B cell (primary cell): ENCODE data around the gene ARHGAP12. TPM values are rescaled to one million over a fixed set of nuclear protein-coding genes. Genes with fewer than 3 reads are reported as not detected.

ENCODE experiments used
- ATAC-seq: fragments of 200-7000 bp; cut with Tn5 transposase; one replicate; pipeline ENCODE4 v1.10.0; 2021; ENCODE audit warnings: low read depth, mild to moderate bottlenecking, moderate number of reproducible peaks, moderate library complexity
- CTCF ChIA-PET: fragments of 350-600 bp; sonication (Branson Sonifier 250); formaldehyde crosslinking; loops from one replicate; lab custom pipeline; 2021; ENCODE audit warnings: antibody characterized with exemption, inconsistent platforms; lab: Charles Lee
- POLR2A ChIA-PET: fragments of 350-600 bp; sonication (Branson Sonifier 250); formaldehyde crosslinking; loops from one replicate; lab custom pipeline; 2021; ENCODE audit warnings: antibody characterized with exemption; lab: Charles Lee
- DNase-seq: peaks from one replicate; pipeline ENCODE4 v3.0.0; 2013
- H2AFZ ChIP-seq: 2 replicates; pipeline ENCODE4 v1.6.1; 2012; ENCODE audit warnings: mild to moderate bottlenecking, low read depth, low read length; ENCODE audit not compliant: insufficient read depth, poor library complexity, severe bottlenecking
- H3K27ac ChIP-seq, 2 donors: 1 replicate in 1 of 2; 2 replicates in 1 of 2; pipeline ENCODE4 v1.5.1; 2012 to 2013; ENCODE audit warnings: low read length in 2 of 2, mild to moderate bottlenecking in 2 of 2, moderate library complexity in 1 of 2
- H3K27me3 ChIP-seq, 4 experiments: fragments of 200-600 bp in 1 of 4; sonication (generic) in 1 of 4; replicated peaks in 1 of 4; 1 replicate in 2 of 4; 2 replicates in 2 of 4; pipeline versions ENCODE4 v1.6.1 to v1.7.0; 2013 to 2016; ENCODE audit warnings: low read length in 3 of 4, mild to moderate bottlenecking in 2 of 4, mixed read lengths in 1 of 4, moderate library complexity in 1 of 4; ENCODE audit not compliant: insufficient read depth in 4 of 4, control insufficient read depth in 3 of 4; ENCODE audit errors: control extremely low read depth in 1 of 4
- H3K36me3 ChIP-seq, 2 experiments: replicated peaks in 1 of 2; 1 replicate in 1 of 2; 2 replicates in 1 of 2; pipeline versions ENCODE4 v1.6.1 to v1.7.1; 2013; ENCODE audit warnings: low read length in 1 of 2; ENCODE audit not compliant: insufficient read depth in 2 of 2, control insufficient read depth in 1 of 2; ENCODE audit errors: control extremely low read depth in 1 of 2, extremely low read depth in 1 of 2
- H3K4me1 ChIP-seq, 2 donors: fragments of 200-600 bp in 1 of 2; sonication (generic) in 1 of 2; 1 replicate in 1 of 2; 2 replicates in 1 of 2; pipeline versions ENCODE4 v1.5.1 to v1.6.1; 2013 to 2017; ENCODE audit warnings: low read length in 2 of 2; ENCODE audit not compliant: control insufficient read depth in 2 of 2, insufficient read depth in 2 of 2
- H3K4me2 ChIP-seq: replicated peaks from 2 replicates; pipeline ENCODE3; 2012; ENCODE audit warnings: mild to moderate bottlenecking, low read depth, low read length; ENCODE audit not compliant: poor library complexity, severe bottlenecking
- H3K4me3 ChIP-seq, 5 experiments: fragments of 200-600 bp in 1 of 5; sonication (generic) in 1 of 5; 1 replicate in 3 of 5; 2 replicates in 2 of 5; pipeline versions ENCODE4 v1.5.1 to v1.7.0; 2011 to 2016; ENCODE audit warnings: low read length in 4 of 5, mild to moderate bottlenecking in 4 of 5, low read depth in 2 of 5, control low read depth in 1 of 5, moderate library complexity in 1 of 5; ENCODE audit not compliant: insufficient read depth in 1 of 5; ENCODE audit errors: control extremely low read depth in 1 of 5, extremely low read depth in 1 of 5
- H3K79me2 ChIP-seq: fragments of 200-600 bp; sonication (generic); one replicate; pipeline ENCODE4 v1.6.0; 2016; ENCODE audit warnings: low read length; ENCODE audit not compliant: control insufficient read depth, insufficient read depth
- H3K9ac ChIP-seq: fragments of 200-600 bp; sonication (generic); 2 replicates; pipeline ENCODE4 v1.6.1; 2017; ENCODE audit warnings: mild to moderate bottlenecking, low read length, moderate library complexity
- H3K9me3 ChIP-seq, 3 donors: one replicate each; pipeline versions ENCODE4 v1.6.1 to v1.7.1; 2013; ENCODE audit warnings: low read length in 2 of 3; ENCODE audit not compliant: control insufficient read depth in 2 of 3, insufficient read depth in 1 of 3; ENCODE audit errors: control extremely low read depth in 1 of 3
- H4K20me1 ChIP-seq: 2 replicates; pipeline ENCODE4 v1.6.0; 2012; ENCODE audit warnings: mild to moderate bottlenecking, low read length; ENCODE audit not compliant: insufficient read depth, control insufficient read depth, poor library complexity, severe bottlenecking
- H3K27ac Mint-ChIP-seq: one replicate; pipeline ENCODE4 v1.8.0; 2021; ENCODE audit warnings: mixed read lengths
- H3K27me3 Mint-ChIP-seq: one replicate; pipeline ENCODE4 v1.8.0; 2021; ENCODE audit warnings: mixed read lengths
- H3K4me1 Mint-ChIP-seq: one replicate; pipeline ENCODE4 v1.8.0; 2021; ENCODE audit warnings: mixed read lengths
- H3K4me3 Mint-ChIP-seq: one replicate; pipeline ENCODE4 v1.8.0; 2021; ENCODE audit warnings: mixed read lengths
- H3K9me3 Mint-ChIP-seq: one replicate; pipeline ENCODE4 v1.8.0; 2022; ENCODE audit warnings: mixed read lengths; ENCODE audit not compliant: insufficient read depth
- EZH2 ChIP-seq: IDR thresholded peaks from 2 replicates; pipeline ENCODE4 v1.6.1; 2012; ENCODE audit warnings: borderline replicate concordance, low read depth, mild to moderate bottlenecking, moderate library complexity, low read length; ENCODE audit not compliant: insufficient read depth, poor library complexity, severe bottlenecking
- WGBS: methylation state at CpG from one replicate; pipeline ENCODE4 v1.1.5; 2013; ENCODE audit warnings: missing lambda C conversion rate; ENCODE audit not compliant: insufficient coverage; 5-methylcytosine and 5-hydroxymethylcytosine counted together
- intact Hi-C: fragments of 100-400 bp; cut with micrococcal nuclease; formaldehyde crosslinking; loops from one replicate; pipeline ENCODE4 v1.10.0; 2022
- polyA plus RNA-seq: library from polyadenylated mRNA; depleted of rRNA; stranded (reverse); fragments of >200 nt; gene quantifications from 2 replicates; pipeline ENCODE4 v1.2.3, GENCODE V29; 2012
- total RNA-seq, 2 donors: library from RNA; stranded (reverse); fragments of 120-200 nt in 1 of 2; gene quantifications; 1 replicate in 1 of 2; 2 replicates in 1 of 2; pipeline versions ENCODE4 v1.2.3 to v1.2.4, GENCODE V29; 2013 to 2022
- TF ChIP-seq, protein P1 (sequence below): fragments of 200-600 bp; IDR thresholded peaks from one replicate; pipeline ENCODE4 v1.8.0; 2022; ENCODE audit warnings: antibody characterized with exemption, mild to moderate bottlenecking

ARHGAP12 gene
- total and polyA plus RNA-seq, 2 donors (not counting 1 experiment from before 2014, with no cell fraction given): 12.3 to 45.3 TPM

- Histone ChIP-seq H3K4me2 (no peak overlapping the region), H3K27me3 (no peaks in the 10 kb centered on the region), H2AFZ (no peak overlapping the region), H3K27ac (no peak overlapping the region), H3K79me2 (peaks cover 41% of the 10 kb centered on the region), H3K9me3 (no peaks in the 10 kb centered on the region), H4K20me1 (peaks cover 38% of the 10 kb centered on the region), H3K36me3 (no peaks in the 10 kb centered on the region), H3K4me1 (peaks cover 4 to 6% of the 10 kb centered on the region in 2 donors), H3K4me3 (no peak overlapping the region), H3K9ac (no peak overlapping the region)
- Mint-ChIP-seq H3K4me3 (no peak overlapping the region), H3K27ac (no peak overlapping the region), H3K4me1 (peaks cover 34% of the 10 kb centered on the region), H3K27me3 (no peaks in the 10 kb centered on the region), H3K9me3 (no peaks in the 10 kb centered on the region)
- ATAC-seq (no peak), DNase-seq (no peak)
- ChIA-PET POLR2A (no interaction called here), CTCF (interaction anchor here (1.5 kb wide), 1 partner anchor 117 kb away, joined by 4 read pairs; no protein-coding TSS in a partner anchor)
- no CpG with 5 or more reads among the region's 1 CpG for WGBS
- intact Hi-C loops: no loop called here
- TF ChIP-seq EZH2: no peak
- TF ChIP-seq, protein P1, sequence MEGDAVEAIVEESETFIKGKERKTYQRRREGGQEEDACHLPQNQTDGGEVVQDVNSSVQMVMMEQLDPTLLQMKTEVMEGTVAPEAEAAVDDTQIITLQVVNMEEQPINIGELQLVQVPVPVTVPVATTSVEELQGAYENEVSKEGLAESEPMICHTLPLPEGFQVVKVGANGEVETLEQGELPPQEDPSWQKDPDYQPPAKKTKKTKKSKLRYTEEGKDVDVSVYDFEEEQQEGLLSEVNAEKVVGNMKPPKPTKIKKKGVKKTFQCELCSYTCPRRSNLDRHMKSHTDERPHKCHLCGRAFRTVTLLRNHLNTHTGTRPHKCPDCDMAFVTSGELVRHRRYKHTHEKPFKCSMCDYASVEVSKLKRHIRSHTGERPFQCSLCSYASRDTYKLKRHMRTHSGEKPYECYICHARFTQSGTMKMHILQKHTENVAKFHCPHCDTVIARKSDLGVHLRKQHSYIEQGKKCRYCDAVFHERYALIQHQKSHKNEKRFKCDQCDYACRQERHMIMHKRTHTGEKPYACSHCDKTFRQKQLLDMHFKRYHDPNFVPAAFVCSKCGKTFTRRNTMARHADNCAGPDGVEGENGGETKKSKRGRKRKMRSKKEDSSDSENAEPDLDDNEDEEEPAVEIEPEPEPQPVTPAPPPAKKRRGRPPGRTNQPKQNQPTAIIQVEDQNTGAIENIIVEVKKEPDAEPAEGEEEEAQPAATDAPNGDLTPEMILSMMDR: no peak
Observed at GRCh38 chr10:31886885-31887284, 41.7 kb downstream of the ARHGAP12 start.

GRCh38 chr10:31885971-31886370 is 42.7 kb downstream of the ARHGAP12 start:
- H4K20me1 ChIP-seq: peaks cover 38% of the 10 kb centered on the region
- ATAC-seq (no peak), DNase-seq (no peak)
- no peak overlapping the region for H3K27ac ChIP-seq
- H3K9ac ChIP-seq: no peak overlapping the region
- H3K9me3 ChIP-seq: no peaks in the 10 kb centered on the region
- no peak overlapping the region for H3K4me3 ChIP-seq
- peaks cover 47% of the 10 kb centered on the region for H3K79me2 ChIP-seq
- ChIA-PET CTCF (interaction anchor here (1.5 kb wide), 1 partner anchor 118 kb away, joined by 4 read pairs; no protein-coding TSS in a partner anchor), POLR2A (no interaction called here)
- no peaks in the 10 kb centered on the region for H3K27me3 Mint-ChIP-seq
- H2AFZ ChIP-seq: no peak overlapping the region
- H3K36me3 ChIP-seq: no peaks in the 10 kb centered on the region
- no peak for TF ChIP-seq EZH2
- TF ChIP-seq, protein P1: no peak
- H3K4me1 Mint-ChIP-seq: peaks cover 31% of the 10 kb centered on the region
- H3K4me1 ChIP-seq: peaks cover 4 to 6% of the 10 kb centered on the region in 2 donors
- no peak overlapping the region for H3K4me3 Mint-ChIP-seq
- intact Hi-C loops: no loop called here
- H3K27me3 ChIP-seq: no peaks in the 10 kb centered on the region
- no peak overlapping the region for H3K27ac Mint-ChIP-seq
- no peaks in the 10 kb centered on the region for H3K9me3 Mint-ChIP-seq
- no peak overlapping the region for H3K4me2 ChIP-seq
